ENCODE measurements around the gene ISM1. TPM values are rescaled to one million over a fixed set of nuclear protein-coding genes. Genes with fewer than 3 reads are reported as not detected.
"Not testable (repeated sequence)": the region's sequence is repeated elsewhere in the genome, so short reads cannot be mapped to it uniquely, and the experiment has no call there.

ISM1 gene
- total RNA-seq, 1 donor from 2014 or later = 0.36 TPM

DNA sequence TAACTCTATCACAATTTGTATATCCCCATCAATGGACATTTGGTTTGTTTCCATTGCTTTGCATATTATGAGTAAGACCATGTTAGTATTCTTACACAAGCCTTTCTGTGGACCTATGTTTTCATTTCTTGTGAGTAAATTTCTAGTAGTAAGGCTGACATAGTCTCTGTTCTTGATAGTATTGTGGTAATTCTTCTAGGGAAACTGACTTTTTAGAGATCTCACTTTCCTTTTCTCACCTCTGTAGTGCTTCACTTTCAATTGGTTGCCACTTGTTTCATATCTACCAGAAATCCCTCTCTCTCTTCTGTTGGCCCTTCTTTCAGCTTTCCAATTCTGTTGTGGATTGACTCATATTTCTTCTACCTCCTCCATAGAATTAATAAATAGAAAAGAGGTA lies 8.5 kb downstream of the ISM1 start:
- H3K4me1 Mint-ChIP-seq (ENCODE audit: low read depth) = no peaks in the 10 kb centered on the region
- peaks cover 4% of the 10 kb centered on the region for H3K9me3 Mint-ChIP-seq (ENCODE audit: low read depth)
- no peak overlapping the region for H3K27ac Mint-ChIP-seq
- no peak for DNase-seq (ENCODE audit: low spot score, unreplicated experiment)
- TF ChIP-seq, protein P1, sequence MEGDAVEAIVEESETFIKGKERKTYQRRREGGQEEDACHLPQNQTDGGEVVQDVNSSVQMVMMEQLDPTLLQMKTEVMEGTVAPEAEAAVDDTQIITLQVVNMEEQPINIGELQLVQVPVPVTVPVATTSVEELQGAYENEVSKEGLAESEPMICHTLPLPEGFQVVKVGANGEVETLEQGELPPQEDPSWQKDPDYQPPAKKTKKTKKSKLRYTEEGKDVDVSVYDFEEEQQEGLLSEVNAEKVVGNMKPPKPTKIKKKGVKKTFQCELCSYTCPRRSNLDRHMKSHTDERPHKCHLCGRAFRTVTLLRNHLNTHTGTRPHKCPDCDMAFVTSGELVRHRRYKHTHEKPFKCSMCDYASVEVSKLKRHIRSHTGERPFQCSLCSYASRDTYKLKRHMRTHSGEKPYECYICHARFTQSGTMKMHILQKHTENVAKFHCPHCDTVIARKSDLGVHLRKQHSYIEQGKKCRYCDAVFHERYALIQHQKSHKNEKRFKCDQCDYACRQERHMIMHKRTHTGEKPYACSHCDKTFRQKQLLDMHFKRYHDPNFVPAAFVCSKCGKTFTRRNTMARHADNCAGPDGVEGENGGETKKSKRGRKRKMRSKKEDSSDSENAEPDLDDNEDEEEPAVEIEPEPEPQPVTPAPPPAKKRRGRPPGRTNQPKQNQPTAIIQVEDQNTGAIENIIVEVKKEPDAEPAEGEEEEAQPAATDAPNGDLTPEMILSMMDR (IDR thresholded peaks at IDR 0.05; ENCODE audit: unreplicated experiment) = no peak
- H3K4me3 Mint-ChIP-seq (ENCODE audit: low read depth) = no peak overlapping the region
- H3K27me3 Mint-ChIP-seq = peaks cover 11% of the 10 kb centered on the region
- H3K36me3 Mint-ChIP-seq (ENCODE audit: insufficient read depth) = no peaks in the 10 kb centered on the region

DNA sequence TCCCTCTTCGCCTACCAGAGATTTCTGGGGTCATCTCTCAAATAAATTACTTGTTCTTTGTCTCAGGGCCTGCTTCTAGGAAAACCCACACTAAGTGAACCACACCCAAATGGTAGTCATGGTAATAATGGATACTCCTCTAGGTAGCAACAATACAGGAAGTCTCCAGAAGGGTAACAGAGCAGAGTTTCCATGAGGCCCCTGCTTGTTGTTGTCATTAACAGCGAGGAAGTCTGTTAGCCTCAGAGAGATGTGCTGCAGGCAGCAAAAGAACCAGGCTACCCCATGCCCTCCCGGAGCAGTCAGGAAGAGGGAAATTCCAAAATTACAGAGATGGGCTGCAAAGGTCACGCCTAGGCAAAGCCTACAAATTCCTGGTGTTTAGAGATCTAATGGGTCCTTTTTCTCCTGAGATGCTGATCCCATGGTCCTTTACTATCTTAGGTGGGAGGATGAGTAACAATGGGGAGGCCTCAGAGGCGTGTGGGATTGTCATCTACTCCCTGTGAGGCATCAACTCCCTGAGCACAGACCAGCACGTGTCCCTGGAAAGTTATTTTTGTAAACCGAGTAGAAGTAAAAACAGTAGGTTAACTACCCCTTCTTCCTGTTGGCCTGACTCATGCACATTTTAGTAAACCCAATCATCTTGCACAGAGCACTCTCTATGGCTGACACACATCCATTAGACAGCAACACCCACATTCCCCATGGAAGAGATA lies 10.1 kb downstream of the ISM1 start:
- peaks cover 3% of the 10 kb centered on the region for H3K27me3 Mint-ChIP-seq
- TF ChIP-seq, protein P1 (IDR thresholded peaks at IDR 0.05; ENCODE audit: unreplicated experiment) = no peak
- no peak overlapping the region for H3K4me3 Mint-ChIP-seq (ENCODE audit: low read depth)
- no peaks in the 10 kb centered on the region for H3K36me3 Mint-ChIP-seq (ENCODE audit: insufficient read depth)
- peaks cover 4% of the 10 kb centered on the region for H3K9me3 Mint-ChIP-seq (ENCODE audit: low read depth)
- no peaks in the 10 kb centered on the region for H3K4me1 Mint-ChIP-seq (ENCODE audit: low read depth)
- no peak for DNase-seq (ENCODE audit: low spot score, unreplicated experiment)
- no peak overlapping the region for H3K27ac Mint-ChIP-seq

DNA sequence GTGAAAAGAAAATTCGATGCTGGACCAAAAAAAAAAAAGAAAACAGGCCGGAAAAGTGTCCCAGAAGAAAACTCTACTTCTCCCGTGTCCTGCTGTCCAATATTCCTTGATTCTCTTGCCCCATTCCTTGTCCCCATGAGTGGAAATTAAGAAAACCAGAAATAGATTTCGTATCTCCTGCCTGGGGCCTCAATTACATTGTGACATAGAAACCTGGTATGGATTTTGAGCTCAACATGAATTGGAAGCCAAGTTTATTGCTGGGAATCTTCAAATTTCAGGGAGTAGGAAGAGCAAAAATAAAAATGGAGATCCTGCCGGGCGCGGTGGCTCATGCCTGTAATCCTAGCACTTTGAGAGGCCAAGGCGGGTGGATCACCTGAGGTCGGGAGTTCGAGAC lies 11.9 kb downstream of the ISM1 start:
- Mint-ChIP-seq H3K4me1 (ENCODE audit: low read depth) (no peaks in the 10 kb centered on the region), H3K4me3 (ENCODE audit: low read depth) (no peak overlapping the region), H3K36me3 (ENCODE audit: insufficient read depth) (no peaks in the 10 kb centered on the region), H3K27ac (no peak overlapping the region), H3K27me3 (no peaks in the 10 kb centered on the region), H3K9me3 (ENCODE audit: low read depth) (peaks cover 4% of the 10 kb centered on the region)
- no peak for DNase-seq (ENCODE audit: low spot score, unreplicated experiment)
- TF ChIP-seq, protein P1 (IDR thresholded peaks at IDR 0.05; ENCODE audit: unreplicated experiment) = no peak

DNA sequence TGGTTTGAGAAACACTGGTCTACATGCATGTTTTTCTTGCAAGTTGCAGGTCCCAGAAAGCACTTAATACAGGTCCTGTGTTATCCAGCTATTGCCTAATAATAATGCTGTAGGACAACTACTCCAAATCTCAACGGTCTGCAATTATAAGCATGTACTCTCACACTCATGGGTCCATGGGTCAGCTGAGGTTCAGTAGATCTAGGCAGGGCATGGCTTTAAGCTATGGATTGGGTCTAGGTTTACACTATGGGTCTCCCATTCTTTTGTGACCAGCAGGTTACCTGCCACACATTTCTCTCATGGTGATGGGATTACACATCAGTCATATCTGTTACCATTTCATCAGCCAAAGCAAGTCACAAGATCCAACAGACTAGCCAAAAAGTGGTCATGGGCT lies 13.9 kb downstream of the ISM1 start:
- Mint-ChIP-seq H3K36me3 (ENCODE audit: insufficient read depth) (no peaks in the 10 kb centered on the region), H3K9me3 (ENCODE audit: low read depth) (no peaks in the 10 kb centered on the region), H3K27ac (no peak overlapping the region), H3K27me3 (no peaks in the 10 kb centered on the region), H3K4me3 (ENCODE audit: low read depth) (no peak overlapping the region), H3K4me1 (ENCODE audit: low read depth) (no peaks in the 10 kb centered on the region)
- no peak for DNase-seq (ENCODE audit: low spot score, unreplicated experiment)
- TF ChIP-seq, protein P1 (IDR thresholded peaks at IDR 0.05; ENCODE audit: unreplicated experiment) = no peak

DNA sequence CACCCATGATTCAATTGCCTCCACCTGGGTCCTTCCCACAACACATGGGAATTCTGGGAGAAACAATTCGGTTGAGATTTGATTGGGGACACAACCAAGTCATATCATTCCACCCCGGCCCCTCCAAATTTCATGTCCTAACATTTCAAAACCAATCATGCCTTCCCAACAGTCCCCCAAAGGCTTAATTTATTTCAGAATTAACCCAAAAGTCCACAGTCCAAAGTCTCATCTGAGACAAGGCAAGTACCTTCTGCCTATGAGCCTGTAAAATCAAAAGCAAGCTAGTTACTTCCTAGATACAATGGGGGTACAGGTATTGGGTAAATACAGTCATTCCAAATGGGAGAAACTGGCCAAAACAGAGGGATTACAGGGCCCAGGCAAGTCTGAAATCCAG lies 15.3 kb downstream of the ISM1 start:
- H3K4me3 Mint-ChIP-seq (ENCODE audit: low read depth); H3K9me3 Mint-ChIP-seq (ENCODE audit: low read depth); DNase-seq (ENCODE audit: low spot score, unreplicated experiment); H3K27me3 Mint-ChIP-seq; H3K36me3 Mint-ChIP-seq (ENCODE audit: insufficient read depth); H3K27ac Mint-ChIP-seq; H3K4me1 Mint-ChIP-seq (ENCODE audit: low read depth): not testable (repeated sequence)

Data from progenitor cell of endocrine pancreas (in vitro differentiated cells).